ENCODE measurements around the gene HDHD5. TPM values are rescaled to one million over a fixed set of nuclear protein-coding genes. Genes with fewer than 3 reads are reported as not detected.

HDHD5 gene
- total RNA-seq, 1 donor from 2014 or later, result 61.8 TPM

- DNase-seq (ENCODE audit: low read depth, low spot score), result no peak
These were observed 38.3 kb downstream of the HDHD5 start for GRCh38 chr22:17120711-17121232.

DNA sequence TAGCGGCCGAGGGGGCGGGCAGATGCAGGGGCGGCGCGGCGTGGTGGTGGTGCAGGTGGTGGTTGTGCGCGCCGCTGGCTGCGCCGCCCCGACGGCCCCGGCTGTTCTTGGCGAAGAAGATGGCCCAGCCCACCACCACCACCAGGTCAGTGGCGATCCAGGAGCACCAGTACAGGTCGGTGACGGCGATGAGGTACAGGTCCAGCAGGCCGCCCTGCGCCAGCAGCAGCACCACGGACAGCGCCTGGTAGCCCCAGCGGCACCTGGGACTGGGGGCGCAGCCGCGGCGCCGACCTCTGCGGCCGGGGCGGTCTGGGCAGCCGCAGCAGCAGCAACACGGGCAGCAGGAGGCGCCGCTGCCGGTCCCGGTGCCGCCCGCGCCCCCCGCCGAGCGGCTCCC, 38.8 kb downstream of the HDHD5 start:
- DNase-seq (ENCODE audit: low read depth, low spot score), result no peak

DNA sequence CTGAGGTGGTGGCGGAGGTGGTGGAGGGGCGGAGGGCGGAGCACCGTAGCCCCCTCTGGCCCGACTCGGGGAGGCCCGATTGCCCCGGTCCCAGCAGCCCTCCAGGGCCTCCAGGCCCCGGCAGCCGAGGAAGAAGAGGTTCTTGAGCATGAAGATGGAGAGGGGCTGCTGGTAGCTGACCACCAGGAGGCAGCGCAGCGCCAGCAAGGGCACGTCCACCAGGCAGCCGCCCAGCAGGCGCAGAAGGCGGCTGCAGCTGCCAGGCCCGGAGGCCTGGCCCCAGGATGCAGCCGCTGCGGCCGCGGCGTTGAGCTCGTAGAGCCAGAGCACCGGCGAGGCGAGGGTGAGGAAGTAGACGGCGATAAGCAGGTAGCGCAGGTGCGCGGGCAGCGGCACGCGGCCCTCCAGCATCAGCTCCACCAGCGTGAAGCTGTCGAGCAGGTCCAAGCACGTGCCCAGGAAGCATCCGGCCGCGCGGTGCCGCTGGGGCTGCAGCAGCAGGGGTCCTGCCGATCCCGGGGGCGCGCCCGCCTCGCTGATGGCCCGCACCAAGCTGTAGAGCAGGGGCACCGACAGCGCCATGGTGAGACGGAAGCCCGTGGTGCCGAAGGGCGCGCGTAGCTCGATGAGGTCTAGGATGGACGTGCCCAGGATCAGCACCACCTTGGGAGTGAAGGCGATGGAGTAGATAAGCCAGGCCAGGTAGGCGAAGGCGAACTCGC, 39.4 kb downstream of the HDHD5 start:
- DNase-seq (ENCODE audit: low read depth, low spot score), result no peak

GRCh38 chr22:17118342-17118741, 40.7 kb downstream of the HDHD5 start:
- DNase-seq (ENCODE audit: low read depth, low spot score), result no peak

DNA sequence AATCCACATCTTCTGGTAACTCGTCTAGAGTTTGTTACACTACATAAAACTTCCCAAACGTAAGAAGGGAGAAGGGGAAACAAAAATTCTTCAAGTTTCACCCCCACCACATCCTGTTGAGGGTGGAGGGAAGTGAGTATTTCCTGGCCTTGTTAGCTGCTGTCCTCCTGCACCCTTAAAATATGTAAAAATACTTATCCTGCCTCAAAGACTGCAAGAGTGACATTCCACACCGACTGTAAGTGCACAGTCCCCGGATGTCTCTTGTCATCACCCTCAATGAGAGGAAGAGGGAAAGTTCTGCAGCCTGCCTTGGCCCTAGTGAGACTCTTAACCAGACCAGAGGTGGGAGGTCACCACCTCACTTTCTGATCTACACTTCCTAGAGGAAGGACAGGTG, 41.2 kb downstream of the HDHD5 start:
- DNase-seq (ENCODE audit: low read depth, low spot score), result no peak

DNA sequence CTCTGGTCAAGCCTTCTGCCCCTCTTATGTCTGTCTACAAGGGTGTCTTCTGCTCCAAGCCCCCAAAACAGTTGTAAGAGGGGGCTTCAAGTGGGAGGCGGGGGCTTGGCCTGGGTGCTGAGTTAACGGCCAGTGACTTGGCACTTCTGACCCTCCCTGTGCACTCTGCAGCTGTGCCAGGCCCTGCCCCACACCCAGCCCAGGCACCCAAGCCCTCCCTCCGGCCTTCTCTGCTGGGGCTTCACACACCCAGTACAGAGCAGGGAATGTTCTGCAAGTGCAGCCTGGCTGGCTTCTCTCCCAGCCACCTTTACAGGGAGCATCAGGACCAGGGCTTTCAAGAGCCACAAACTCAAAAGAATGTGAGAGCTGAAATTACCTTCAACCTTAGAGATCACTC, 41.7 kb downstream of the HDHD5 start:
- DNase-seq (ENCODE audit: low read depth, low spot score), result no peak

GRCh38 chr22:17116572-17117330, 42.3 kb downstream of the HDHD5 start:
- DNase-seq (ENCODE audit: low read depth, low spot score), result no peak

GRCh38 chr22:17115945-17116565, 43.0 kb downstream of the HDHD5 start:
- DNase-seq (ENCODE audit: low read depth, low spot score), result no peak

DNA sequence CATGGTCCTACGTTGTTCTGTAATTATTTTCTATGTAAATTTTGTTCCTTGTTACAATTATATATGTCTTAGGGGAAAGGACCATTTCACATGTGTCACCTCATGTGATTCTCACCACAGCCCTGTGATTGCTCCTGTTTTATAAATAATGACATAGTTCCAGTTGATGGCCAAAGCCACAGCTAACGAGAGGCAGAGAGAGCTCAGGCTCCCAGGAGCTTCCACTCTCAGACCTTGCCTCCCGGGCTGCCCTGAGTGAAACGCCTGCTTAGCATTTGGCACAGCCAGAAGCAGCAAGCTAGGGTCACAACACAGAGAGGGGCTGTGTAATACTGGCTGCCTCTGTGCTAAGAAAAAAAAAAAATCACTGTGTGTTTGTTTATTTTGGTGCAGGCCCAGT, 43.8 kb downstream of the HDHD5 start:
- DNase-seq (ENCODE audit: low read depth, low spot score), result no peak

DNA sequence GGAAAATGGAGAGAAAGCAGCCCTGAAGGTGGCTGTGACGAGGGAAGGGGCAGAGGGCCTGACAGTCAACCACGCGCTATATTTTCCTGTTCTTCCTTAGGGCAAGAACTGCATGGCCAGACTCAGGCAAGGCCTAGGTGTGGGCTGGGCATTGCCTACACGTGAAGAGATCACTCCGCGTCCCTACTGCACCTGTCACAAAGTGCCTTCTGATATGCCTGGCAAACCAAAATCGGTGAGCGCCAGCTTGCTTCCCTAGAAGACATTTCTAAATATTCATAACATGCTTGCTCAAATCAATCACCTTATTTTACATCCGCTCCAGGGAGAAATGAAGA, 44.2 kb downstream of the HDHD5 start:
- no peak for DNase-seq (ENCODE audit: low read depth, low spot score)

DNA sequence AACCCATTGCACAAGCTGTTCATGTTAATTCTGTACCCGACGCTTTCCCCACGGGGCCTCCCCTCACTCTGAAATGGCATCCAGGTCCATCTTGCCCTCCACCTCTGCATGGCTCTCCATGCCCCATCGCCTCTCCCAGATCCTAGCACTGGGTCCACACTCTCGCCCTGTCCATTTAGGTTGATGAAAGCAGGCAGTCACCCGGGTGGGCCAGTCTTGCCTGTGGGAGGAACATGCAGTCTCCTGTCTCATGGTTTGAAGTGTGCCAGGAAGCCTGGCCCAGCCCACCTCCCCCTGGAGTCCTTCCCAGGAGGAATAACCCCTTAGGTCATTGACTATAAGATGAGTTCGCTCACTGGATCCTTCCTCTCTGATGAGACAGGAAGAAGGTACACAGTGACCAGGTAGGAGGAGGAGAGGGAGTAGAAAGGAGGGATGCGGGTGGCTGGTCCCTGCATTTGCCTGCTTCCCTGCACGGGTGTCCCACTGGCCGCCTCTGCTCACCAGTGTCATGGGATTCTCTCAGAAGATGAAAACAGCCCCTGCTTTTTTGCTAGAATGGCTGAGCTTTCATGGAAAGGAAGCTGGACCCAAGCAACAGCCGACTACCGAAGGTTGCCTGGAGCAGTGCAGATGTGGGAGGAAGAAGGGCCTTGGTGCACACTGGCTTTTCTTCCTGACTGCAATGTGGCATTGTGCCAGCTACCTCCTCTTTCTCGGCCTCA, 44.7 kb downstream of the HDHD5 start:
- no peak for DNase-seq (ENCODE audit: low read depth, low spot score)

DNA sequence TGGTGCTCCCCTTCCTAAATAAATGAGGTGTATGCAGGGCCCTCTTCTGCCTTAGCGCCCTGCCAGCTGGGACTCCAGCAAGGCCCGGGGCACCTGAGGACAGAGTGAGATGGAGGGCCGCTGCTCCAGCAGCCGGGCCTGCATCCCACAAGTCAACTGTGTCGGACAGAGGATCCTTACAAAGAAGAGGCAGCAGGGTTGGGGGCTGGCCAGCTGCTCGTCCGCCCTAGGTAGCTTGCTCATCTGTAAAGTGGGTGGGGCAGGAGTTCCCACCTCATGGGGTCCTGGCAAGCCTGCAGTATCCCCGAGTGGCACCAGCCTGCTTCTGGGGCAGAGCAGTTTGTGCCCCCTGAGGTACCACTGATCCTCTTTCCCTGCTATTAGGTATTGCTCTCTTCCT, 45.5 kb downstream of the HDHD5 start:
- no peak for DNase-seq (ENCODE audit: low read depth, low spot score)

- no peak for DNase-seq (ENCODE audit: low read depth, low spot score)
These were observed 46.5 kb downstream of the HDHD5 start for GRCh38 chr22:17112491-17113042.

- no peak for DNase-seq (ENCODE audit: low read depth, low spot score)
These were observed 48.1 kb downstream of the HDHD5 start for GRCh38 chr22:17110791-17111550.

GRCh38 chr22:17109976-17110375, 49.1 kb downstream of the HDHD5 start:
- no peak for DNase-seq (ENCODE audit: low read depth, low spot score)

DNA sequence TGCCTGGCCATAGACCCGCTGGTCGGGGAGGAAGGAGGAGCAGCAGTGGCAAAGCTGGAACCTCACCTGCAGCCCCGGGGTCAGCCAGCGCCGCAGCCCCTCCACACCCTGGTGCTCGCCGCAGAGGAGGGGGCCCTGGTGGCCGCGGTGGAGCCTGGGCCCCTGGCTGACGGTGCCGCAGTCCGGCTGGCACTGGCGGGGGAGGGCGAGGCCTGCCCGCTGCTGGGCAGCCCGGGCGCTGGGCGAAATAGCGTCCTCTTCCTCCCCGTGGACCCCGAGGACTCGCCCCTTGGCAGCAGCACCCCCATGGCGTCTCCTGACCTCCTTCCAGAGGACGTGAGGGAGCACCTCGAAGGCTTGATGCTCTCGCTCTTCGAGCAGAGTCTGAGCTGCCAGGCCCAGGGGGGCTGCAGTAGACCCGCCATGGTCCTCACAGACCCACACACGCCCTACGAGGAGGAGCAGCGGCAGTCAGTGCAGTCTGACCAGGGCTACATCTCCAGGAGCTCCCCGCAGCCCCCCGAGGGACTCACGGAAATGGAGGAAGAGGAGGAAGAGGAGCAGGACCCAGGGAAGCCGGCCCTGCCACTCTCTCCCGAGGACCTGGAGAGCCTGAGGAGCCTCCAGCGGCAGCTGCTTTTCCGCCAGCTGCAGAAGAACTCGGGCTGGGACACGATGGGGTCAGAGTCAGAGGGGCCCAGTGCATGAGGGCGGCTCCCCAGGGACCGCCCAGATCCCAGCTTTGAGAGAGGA, 49.8 kb downstream of the HDHD5 start:
- DNase-seq (ENCODE audit: low read depth, low spot score), result no peak

GRCh38 chr22:17108256-17109112, 50.6 kb downstream of the HDHD5 start:
- DNase-seq (ENCODE audit: low read depth, low spot score), result no peak

GRCh38 chr22:17107547-17107810, 51.6 kb downstream of the HDHD5 start:
- no peak for DNase-seq (ENCODE audit: low read depth, low spot score)

DNA sequence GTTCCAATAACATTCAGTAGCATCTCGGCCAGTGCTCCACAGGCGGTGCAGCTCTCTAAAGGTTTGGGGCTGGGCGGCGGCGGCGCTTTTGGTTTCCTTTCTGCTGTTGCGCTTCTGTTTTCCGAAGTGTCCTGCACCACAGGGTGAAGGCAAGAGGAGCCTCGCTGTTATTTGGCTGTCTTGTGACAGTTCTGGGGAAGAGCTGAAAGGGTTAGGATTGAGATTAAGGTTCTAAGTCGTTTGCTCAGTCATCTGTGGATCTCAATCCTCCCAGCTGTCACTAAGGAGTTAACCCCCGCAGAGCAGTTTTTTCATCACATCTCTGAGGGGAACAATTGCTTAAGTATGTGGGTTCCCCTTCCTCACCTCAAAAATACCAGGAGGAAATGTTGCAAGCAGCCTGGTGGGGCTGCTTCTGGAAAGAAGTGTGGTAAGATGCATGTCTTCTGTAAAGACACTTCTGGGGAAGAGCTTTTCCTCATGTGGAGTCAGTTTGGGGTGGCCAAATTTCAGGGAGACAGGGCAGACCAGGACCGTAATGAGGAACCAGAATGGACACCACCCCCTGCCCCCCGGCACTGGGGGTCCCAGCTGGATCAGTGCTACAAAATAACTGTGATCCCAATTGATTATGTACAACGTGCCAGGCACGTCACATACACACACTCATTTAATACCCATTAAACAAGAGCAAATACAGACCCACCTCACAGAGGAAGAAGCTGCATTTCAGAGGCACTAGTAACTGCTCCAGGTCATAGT, 52.1 kb downstream of the HDHD5 start:
- no peak for DNase-seq (ENCODE audit: low read depth, low spot score)

Data from pulmonary artery endothelial cell (primary cell).